HepG2 (cell line): Measurements from ENCODE around the gene PPP1R27. TPM values are rescaled to one million over a fixed set of nuclear protein-coding genes. Genes with fewer than 3 reads are reported as not detected.

Source experiments
- CTCF ChIP-seq: sonication (generic); formaldehyde crosslinking; IDR thresholded peaks from 2 replicates; pipeline ENCODE4 v1.5.0; 2020; ENCODE audit warnings: mild to moderate bottlenecking, missing genetic modification reagents, moderate library complexity
- EP300 ChIP-seq, 3 experiments: sonication (generic) in 1 of 3; formaldehyde crosslinking in 1 of 3; IDR thresholded peaks; 2 replicates each; pipeline versions ENCODE4 v1.5.1 to v1.6.1; 2011 to 2020; ENCODE audit warnings: low read depth in 2 of 3, low read length in 2 of 3, borderline replicate concordance in 1 of 3, improper control_type of control experiment in 1 of 3, mild to moderate bottlenecking in 1 of 3, missing genetic modification reagents in 1 of 3, moderate library complexity in 1 of 3
- GPBP1L1 ChIP-seq: sonication (generic); formaldehyde crosslinking; IDR thresholded peaks from 2 replicates; pipeline ENCODE4 v1.5.0; 2020; ENCODE audit warnings: mild to moderate bottlenecking, missing genetic modification reagents
- GZF1 ChIP-seq: sonication (generic); formaldehyde crosslinking; IDR thresholded peaks from 2 replicates; pipeline ENCODE4 v1.5.1; 2020; ENCODE audit warnings: mild to moderate bottlenecking, missing genetic modification reagents
- HIC2 ChIP-seq: sonication (generic); formaldehyde crosslinking; IDR thresholded peaks from 2 replicates; pipeline ENCODE4 v1.9.0; 2022; ENCODE audit warnings: low read depth, missing genetic modification reagents
- KDM4B ChIP-seq: sonication (generic); formaldehyde crosslinking; IDR thresholded peaks from 2 replicates; pipeline ENCODE4 v1.4.0; 2020; ENCODE audit warnings: missing genetic modification reagents
- NFATC3 ChIP-seq: sonication (generic); formaldehyde crosslinking; IDR thresholded peaks from 2 replicates; pipeline ENCODE4 v1.5.1; 2020; ENCODE audit warnings: mild to moderate bottlenecking, missing genetic modification reagents
- SKI ChIP-seq: fragments of 450-650 bp; IDR thresholded peaks from one replicate; pipeline ENCODE4 v1.6.1; 2018; ENCODE audit warnings: mild to moderate bottlenecking; ENCODE audit not compliant: partially characterized antibody
- ZFP90 ChIP-seq: sonication (generic); formaldehyde crosslinking; IDR thresholded peaks from 2 replicates; pipeline ENCODE4 v1.8.0; 2022; ENCODE audit warnings: missing genetic modification reagents, mild to moderate bottlenecking, inconsistent platforms, borderline replicate concordance
- ZNF282 ChIP-seq: fragments of 450-650 bp; IDR thresholded peaks from 2 replicates; pipeline ENCODE4 v1.6.1; 2018; ENCODE audit not compliant: partially characterized antibody
- ZNF414 ChIP-seq: sonication (generic); formaldehyde crosslinking; IDR thresholded peaks from 2 replicates; pipeline ENCODE4 v1.5.0; 2020; ENCODE audit warnings: missing genetic modification reagents
- ZNF724P ChIP-seq: sonication (generic); formaldehyde crosslinking; IDR thresholded peaks from 2 replicates; pipeline ENCODE4 v1.8.0; 2022; ENCODE audit warnings: missing genetic modification reagents, borderline replicate concordance
- ZSCAN21 ChIP-seq: sonication (generic); formaldehyde crosslinking; IDR thresholded peaks from 2 replicates; pipeline ENCODE4 v1.8.0; 2022; ENCODE audit warnings: mild to moderate bottlenecking, missing genetic modification reagents, moderate library complexity, borderline replicate concordance
- ZXDC ChIP-seq: sonication (generic); formaldehyde crosslinking; IDR thresholded peaks from 2 replicates; pipeline ENCODE4 v1.5.0; 2020; ENCODE audit warnings: mild to moderate bottlenecking, missing genetic modification reagents
- polyA plus RNA-seq, 8 experiments: library from polyadenylated mRNA; depleted of rRNA in 3 of 8; stranded (reverse) in 7 of 8; unstranded in 1 of 8; fragments of >200 nt; fragmentation: Illumina TruSeq in 4 of 8; extraction: Trizol in 4 of 8; gene quantifications; 2 replicates each; pipeline versions ENCODE4 v1.2.1 to v1.2.3, GENCODE V29; 2011 to 2016; ENCODE audit warnings: low read depth in 4 of 8, missing spikeins in 1 of 8, mixed read lengths in 1 of 8; ENCODE audit not compliant: insufficient read depth in 1 of 8
- total RNA-seq, 5 experiments: library from RNA; depleted of rRNA; stranded (reverse); fragments of >200 nt; fragmentation: Illumina TruSeq; extraction: Trizol; gene quantifications; 2 replicates each; pipeline ENCODE4 v1.2.3, GENCODE V29; 2016; ENCODE audit warnings: low read depth in 1 of 5
- TF ChIP-seq, protein P1 (sequence below): sonication (generic); formaldehyde crosslinking; IDR thresholded peaks from 2 replicates; pipeline ENCODE4 v1.5.1; 2020; ENCODE audit warnings: mild to moderate bottlenecking, missing genetic modification reagents, moderate library complexity

The PPP1R27 gene
- total and polyA plus RNA-seq, 2 of the 13 experiments (the other 11 are each of a cell fraction or from before 2014, with no cell fraction given): 0.17 to 1.00 TPM

DNA sequence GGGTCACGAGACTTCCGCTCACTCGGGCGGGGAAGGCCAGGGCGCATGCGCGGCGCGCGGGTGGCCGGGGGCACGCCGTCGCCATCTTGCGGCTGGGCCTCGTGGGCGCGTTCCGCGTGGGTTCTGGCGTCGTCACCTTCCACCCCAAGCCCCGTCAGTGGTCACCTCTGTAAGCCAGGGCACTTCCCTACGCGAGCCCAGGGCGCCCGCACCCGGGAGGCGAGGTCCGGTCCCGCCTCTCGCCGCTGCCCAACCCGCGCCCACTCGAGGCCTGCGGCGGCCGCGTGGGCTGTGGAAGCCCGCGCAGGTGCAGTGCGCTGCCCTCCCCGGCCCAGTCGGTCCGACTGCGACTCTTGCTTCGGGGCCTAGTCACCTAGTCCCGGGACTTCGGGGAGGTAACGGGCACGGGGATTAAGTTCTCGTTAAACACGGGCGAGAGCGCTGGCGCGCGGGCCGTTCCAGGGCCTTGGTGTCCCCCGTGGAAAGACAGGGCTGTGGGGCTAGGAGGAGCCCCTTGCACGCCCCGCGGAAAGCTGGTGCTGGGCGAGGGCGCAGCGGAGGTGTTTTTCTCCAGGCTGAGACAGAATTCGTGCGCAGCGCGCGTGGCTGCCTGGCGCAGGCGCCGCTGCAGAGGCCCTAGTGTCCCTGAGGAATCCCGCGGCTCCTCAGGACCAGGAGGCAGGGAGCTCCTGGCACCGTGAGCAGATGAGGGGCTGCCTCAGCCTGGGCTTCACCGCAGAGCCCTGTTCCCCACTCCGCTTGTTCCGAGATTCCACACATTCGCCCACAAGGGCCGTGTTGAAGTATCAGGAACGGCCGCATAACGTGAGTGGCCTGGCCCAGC is 36.8 kb upstream of the PPP1R27 start (continued):
- peak; percentile 65 for TF ChIP-seq SKI
- TF ChIP-seq ZNF282: no peak
- peak; percentile 78; the same call in 1 of the 2 replicates for TF ChIP-seq NFATC3 (CRISPR knock-in tag)
- TF ChIP-seq ZNF414 (CRISPR knock-in tag): no peak; the same call in 1 of the 2 replicates
- peak; percentile 74 for TF ChIP-seq CTCF (CRISPR knock-in tag)
- TF ChIP-seq ZXDC: peak; percentile 98
- no peak for TF ChIP-seq KDM4B (CRISPR knock-in tag)
- TF ChIP-seq ZFP90 (CRISPR knock-in tag): peak; percentile 78
- TF ChIP-seq, protein P1, sequence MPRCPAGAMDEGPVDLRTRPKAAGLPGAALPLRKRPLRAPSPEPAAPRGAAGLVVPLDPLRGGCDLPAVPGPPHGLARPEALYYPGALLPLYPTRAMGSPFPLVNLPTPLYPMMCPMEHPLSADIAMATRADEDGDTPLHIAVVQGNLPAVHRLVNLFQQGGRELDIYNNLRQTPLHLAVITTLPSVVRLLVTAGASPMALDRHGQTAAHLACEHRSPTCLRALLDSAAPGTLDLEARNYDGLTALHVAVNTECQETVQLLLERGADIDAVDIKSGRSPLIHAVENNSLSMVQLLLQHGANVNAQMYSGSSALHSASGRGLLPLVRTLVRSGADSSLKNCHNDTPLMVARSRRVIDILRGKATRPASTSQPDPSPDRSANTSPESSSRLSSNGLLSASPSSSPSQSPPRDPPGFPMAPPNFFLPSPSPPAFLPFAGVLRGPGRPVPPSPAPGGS (CRISPR knock-in tag): peak; percentile 97; the same call in 1 of the 2 replicates
- peak; percentile 89 for TF ChIP-seq ZNF724P
- TF ChIP-seq ZSCAN21: peak; percentile 98
- no peak; a peak in 1 of 4 replicates for TF ChIP-seq EP300 (IDR thresholded peaks at IDR 0.05; ENCODE audit: low read depth in 2 of 2, low read length in 2 of 2)
- peak; percentile 78 for TF ChIP-seq EP300 (CRISPR knock-in tag; IDR thresholded peaks at IDR 0.05; ENCODE audit: borderline replicate concordance)
- no peak; the same call in 1 of the 2 replicates for TF ChIP-seq HIC2
- TF ChIP-seq GZF1 (CRISPR knock-in tag): no peak
- TF ChIP-seq GPBP1L1 (CRISPR knock-in tag): no peak
